ENCODE results near the gene GPRASP2.

The GPRASP2 gene

GRCh38 chrX:102745857-102746584 is 33.8 kb downstream of the GPRASP2 start:
- peak; percentile 31 for DNase-seq

GRCh38 chrX:102765217-102765616 is 53.0 kb downstream of the GPRASP2 start:
- DNase-seq = peak; percentile 80

GRCh38 chrX:102765809-102766208 is 53.6 kb downstream of the GPRASP2 start:
- DNase-seq = peak; percentile 64

- DNase-seq = no peak
These were observed 55.0 kb downstream of the GPRASP2 start for GRCh38 chrX:102767287-102767686.

All from EL (cell line).